T-cell (primary cell): Measurements from ENCODE around the gene CFTR. TPM values are rescaled to one million over a fixed set of nuclear protein-coding genes. Genes with fewer than 3 reads are reported as not detected.
A peak's percentile ranks its signal among the peaks of the same experiment; 100 is the strongest.

ENCODE experiments used
- ATAC-seq, 4 experiments: fragments of 200-7000 bp in 3 of 4; fragments of 150-1000 bp in 1 of 4; cut with Tn5 transposase; replicated peaks in 1 of 4; 1 replicate in 3 of 4; 2 replicates in 1 of 4; pipeline ENCODE4 v1.10.0; 2021; ENCODE audit warnings: moderate library complexity in 3 of 4, mild to moderate bottlenecking in 2 of 4, moderate number of reproducible peaks in 1 of 4
- CTCF ChIA-PET, 2 donors: fragments of 300-600 bp; sonication (Branson Sonifier 250); formaldehyde crosslinking; loops; one replicate each; lab custom pipeline; 2022; ENCODE audit warnings: antibody characterized with exemption in 2 of 2; lab: Charles Lee
- POLR2A ChIA-PET, 2 donors: fragments of 300-600 bp; sonication (Branson Sonifier 250); formaldehyde crosslinking; loops; one replicate each; lab custom pipeline; 2022; ENCODE audit warnings: antibody characterized with exemption in 2 of 2; lab: Charles Lee
- DNase-seq, 35 experiments: peaks; one replicate each; pipeline versions ENCODE4 v3.0.0 to v3.0.0-alpha.2; 2013 to 2023
- H3K27ac ChIP-seq: one replicate; pipeline ENCODE4 v1.5.1; 2013; ENCODE audit warnings: low read length
- H3K27me3 ChIP-seq, 2 experiments: replicated peaks in 1 of 2; 1 replicate in 1 of 2; 2 replicates in 1 of 2; pipeline versions ENCODE4 v1.6.1 to v1.7.0; 2013; ENCODE audit warnings: low read length in 1 of 2, mixed read lengths in 1 of 2; ENCODE audit not compliant: control insufficient read depth in 2 of 2, insufficient read depth in 2 of 2; ENCODE audit errors: extremely low read depth in 1 of 2
- H3K36me3 ChIP-seq, 2 donors: 1 replicate in 1 of 2; 2 replicates in 1 of 2; pipeline versions ENCODE4 v1.6.1 to v1.7.0; 2013; ENCODE audit warnings: low read length in 1 of 2; ENCODE audit not compliant: control insufficient read depth in 2 of 2, insufficient read depth in 1 of 2; ENCODE audit errors: extremely low read depth in 1 of 2
- H3K4me1 ChIP-seq, 2 experiments: 1 replicate in 1 of 2; 2 replicates in 1 of 2; pipeline versions ENCODE4 v1.6.1 to v1.7.0; 2013; ENCODE audit warnings: low read length in 2 of 2, mixed read lengths in 1 of 2; ENCODE audit not compliant: insufficient read depth in 2 of 2, control insufficient read depth in 1 of 2; ENCODE audit errors: extremely low read depth in 1 of 2
- H3K4me3 ChIP-seq, 2 donors: 1 replicate in 1 of 2; 2 replicates in 1 of 2; pipeline versions ENCODE4 v1.5.1 to v1.7.0; 2013; ENCODE audit warnings: mild to moderate bottlenecking in 2 of 2, low read length in 1 of 2, moderate library complexity in 1 of 2; ENCODE audit not compliant: control insufficient read depth in 1 of 2; ENCODE audit errors: extremely low read depth in 1 of 2
- H3K9me3 ChIP-seq: 2 replicates; pipeline ENCODE4 v1.7.0; 2013
- H3K27ac Mint-ChIP-seq, 2 donors: one replicate each; pipeline ENCODE4 v1.8.0; 2020 to 2021; ENCODE audit warnings: mild to moderate bottlenecking in 2 of 2, mixed read lengths in 2 of 2
- H3K27me3 Mint-ChIP-seq, 2 donors: one replicate each; pipeline ENCODE4 v1.8.0; 2021 to 2022; ENCODE audit warnings: mixed read lengths in 2 of 2
- H3K36me3 Mint-ChIP-seq: one replicate; pipeline ENCODE4 v1.8.0; 2021; ENCODE audit warnings: mixed read lengths
- H3K4me1 Mint-ChIP-seq, 3 donors: one replicate each; pipeline ENCODE4 v1.8.0; 2020 to 2022; ENCODE audit warnings: mixed read lengths in 3 of 3, mild to moderate bottlenecking in 1 of 3
- H3K4me3 Mint-ChIP-seq, 3 donors: one replicate each; pipeline ENCODE4 v1.8.0; 2020 to 2022; ENCODE audit warnings: mild to moderate bottlenecking in 3 of 3, mixed read lengths in 3 of 3, moderate library complexity in 3 of 3
- H3K9me3 Mint-ChIP-seq, 3 donors: one replicate each; pipeline ENCODE4 v1.8.0; 2020 to 2022; ENCODE audit warnings: mixed read lengths in 3 of 3
- WGBS: methylation state at CpG from one replicate; pipeline ENCODE4 v1.1.5; 2013; ENCODE audit warnings: missing lambda C conversion rate; ENCODE audit not compliant: insufficient coverage; 5-methylcytosine and 5-hydroxymethylcytosine counted together
- total RNA-seq, 35 experiments: library from RNA in 6 of 35; stranded (reverse) in 6 of 35; fragments of 120-200 nt in 1 of 35; gene quantifications; one replicate each; pipeline versions ENCODE4 v1.2.1 to v1.2.4 and lab custom pipeline; 2013 to 2026

The CFTR gene
- total RNA-seq, 5 donors from 2014 or later (not counting 1 experiment from before 2014, with no cell fraction given): 0.44 to 0.53 (median 0.47) TPM; not detected in 2

DNA sequence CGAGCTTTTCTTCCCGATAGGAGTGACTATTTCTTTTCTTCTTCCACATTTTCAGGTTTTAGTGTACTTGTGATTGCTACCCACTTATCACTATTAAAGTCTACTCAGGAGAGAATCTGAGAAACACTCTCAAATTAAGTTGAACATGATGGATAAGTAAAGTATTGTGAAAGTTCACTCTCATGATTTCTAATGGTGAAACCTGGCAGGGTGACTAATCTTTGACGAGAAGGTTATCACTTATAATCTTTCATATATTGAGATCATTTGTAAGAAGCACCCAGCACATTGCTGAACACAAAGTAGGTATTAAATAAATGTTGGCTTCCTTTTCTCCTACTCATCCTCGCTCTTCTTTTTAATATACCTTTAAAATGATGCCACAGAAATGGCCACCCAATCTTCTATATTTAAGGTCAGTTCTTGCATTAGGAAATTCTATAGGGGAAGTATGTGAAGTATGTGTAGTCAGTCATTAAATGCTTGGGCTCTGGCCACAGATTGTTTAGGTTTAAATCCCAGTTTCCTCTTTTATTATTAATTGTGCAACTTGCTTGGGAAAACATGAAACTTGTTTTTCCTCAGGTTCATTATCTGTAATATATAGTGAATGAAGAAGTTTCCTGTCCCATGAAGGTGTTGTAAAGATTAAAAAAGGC, 3.1 kb upstream of the CFTR start:
- no CpG with 5 or more reads among the region's 4 CpGs for WGBS
- ATAC-seq (no peak), DNase-seq (no peak)
- Histone ChIP-seq H3K9me3 (no peaks in the 10 kb centered on the region), H3K27ac (no peak overlapping the region), H3K36me3 (no peaks in the 10 kb centered on the region), H3K4me1 (peaks cover 0 to 5% of the 10 kb centered on the region in 2 experiments), H3K27me3 (peaks cover 11% of the 10 kb centered on the region in 2 experiments), H3K4me3 (no peak overlapping the region)
- H3K27ac Mint-ChIP-seq: no peak overlapping the region
- H3K27me3 Mint-ChIP-seq: peaks cover 17 to 29% of the 10 kb centered on the region in 2 donors
- H3K4me3 Mint-ChIP-seq: no peak overlapping the region
- peaks cover 0 to 1% (median 0%) of the 10 kb centered on the region in 3 donors for H3K9me3 Mint-ChIP-seq
- CTCF ChIA-PET: no interaction called here
- no peaks in the 10 kb centered on the region for H3K4me1 Mint-ChIP-seq
- POLR2A ChIA-PET: no interaction called here
- H3K36me3 Mint-ChIP-seq: no peaks in the 10 kb centered on the region

DNA sequence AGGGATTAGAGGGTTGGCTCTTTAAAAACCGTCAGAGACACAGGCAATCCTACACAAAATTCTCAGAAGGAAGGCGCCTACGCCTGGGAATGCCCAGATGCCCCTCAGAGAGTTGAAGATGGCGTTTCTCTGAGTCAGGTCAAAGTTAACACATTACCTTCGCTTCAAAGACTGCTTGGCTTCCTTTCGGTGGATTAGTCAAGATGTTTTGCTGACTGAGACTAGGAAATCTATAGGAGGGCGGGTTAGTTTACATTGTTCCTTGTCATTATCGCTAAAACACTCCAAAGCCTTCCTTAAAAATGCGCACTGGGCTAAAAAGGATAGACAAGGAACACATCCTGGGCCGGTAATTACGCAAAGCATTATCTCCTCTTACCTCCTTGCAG, 995 bp upstream of the CFTR start:
- Histone ChIP-seq H3K27ac (no peak overlapping the region), H3K27me3 (peaks cover 11% of the 10 kb centered on the region in 2 experiments), H3K4me1 (peaks cover 0 to 5% of the 10 kb centered on the region in 2 experiments), H3K9me3 (no peaks in the 10 kb centered on the region), H3K4me3 (no peak overlapping the region), H3K36me3 (no peaks in the 10 kb centered on the region)
- Mint-ChIP-seq H3K27ac (no peak overlapping the region), H3K4me1 (no peaks in the 10 kb centered on the region), H3K36me3 (no peaks in the 10 kb centered on the region), H3K4me3 (no peak overlapping the region), H3K27me3 (peaks cover 17 to 30% of the 10 kb centered on the region in 2 donors), H3K9me3 (peaks cover 0 to 1% (median 0%) of the 10 kb centered on the region in 3 donors)
- DNase-seq (no peak), ATAC-seq (no peak)
- CTCF ChIA-PET: no interaction called here
- 56% methylated on average over 2 of the region's 11 CpGs for WGBS
- POLR2A ChIA-PET: no interaction called here

DNA sequence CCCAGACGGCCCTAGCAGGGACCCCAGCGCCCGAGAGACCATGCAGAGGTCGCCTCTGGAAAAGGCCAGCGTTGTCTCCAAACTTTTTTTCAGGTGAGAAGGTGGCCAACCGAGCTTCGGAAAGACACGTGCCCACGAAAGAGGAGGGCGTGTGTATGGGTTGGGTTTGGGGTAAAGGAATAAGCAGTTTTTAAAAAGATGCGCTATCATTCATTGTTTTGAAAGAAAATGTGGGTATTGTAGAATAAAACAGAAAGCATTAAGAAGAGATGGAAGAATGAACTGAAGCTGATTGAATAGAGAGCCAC, 184 bp downstream of the CFTR start:
- H3K27ac Mint-ChIP-seq: no peak overlapping the region
- no peak overlapping the region for H3K4me3 Mint-ChIP-seq
- Histone ChIP-seq H3K36me3 (no peaks in the 10 kb centered on the region), H3K27me3 (peaks cover 11% of the 10 kb centered on the region in 2 experiments), H3K9me3 (no peaks in the 10 kb centered on the region), H3K4me1 (peaks cover 0 to 5% of the 10 kb centered on the region in 2 experiments), H3K27ac (no peak overlapping the region), H3K4me3 (peak overlapping the region in 1 of 2 donors; percentile 32)
- POLR2A ChIA-PET: no interaction called here
- ATAC-seq (no peak), DNase-seq (no peak)
- H3K36me3 Mint-ChIP-seq: no peaks in the 10 kb centered on the region
- WGBS: 6% methylated on average over 11 of the region's 11 CpGs
- no peaks in the 10 kb centered on the region for H3K4me1 Mint-ChIP-seq
- CTCF ChIA-PET: no interaction called here
- peaks cover 0 to 1% (median 0%) of the 10 kb centered on the region in 3 donors for H3K9me3 Mint-ChIP-seq
- peaks cover 17 to 30% of the 10 kb centered on the region in 2 donors for H3K27me3 Mint-ChIP-seq

- H3K4me1 Mint-ChIP-seq: no peaks in the 10 kb centered on the region
- CTCF ChIA-PET: no interaction called here
- peaks cover 0 to 1% (median 0%) of the 10 kb centered on the region in 3 donors for H3K9me3 Mint-ChIP-seq
- H3K27ac Mint-ChIP-seq: no peak overlapping the region
- Histone ChIP-seq H3K4me3 (no peak overlapping the region), H3K27ac (no peak overlapping the region), H3K36me3 (no peaks in the 10 kb centered on the region), H3K9me3 (no peaks in the 10 kb centered on the region), H3K4me1 (peaks cover 0 to 5% of the 10 kb centered on the region in 2 experiments), H3K27me3 (peaks cover 11% of the 10 kb centered on the region in 2 experiments)
- WGBS: no CpG with 5 or more reads among the region's 2 CpGs
- POLR2A ChIA-PET: no interaction called here
- DNase-seq (no peak), ATAC-seq (no peak)
- H3K36me3 Mint-ChIP-seq: no peaks in the 10 kb centered on the region
- H3K4me3 Mint-ChIP-seq: no peak overlapping the region
- peaks cover 17 to 30% of the 10 kb centered on the region in 2 donors for H3K27me3 Mint-ChIP-seq
Observed at GRCh38 chr7:117480978-117481377, 1.2 kb downstream of the CFTR start.

DNA sequence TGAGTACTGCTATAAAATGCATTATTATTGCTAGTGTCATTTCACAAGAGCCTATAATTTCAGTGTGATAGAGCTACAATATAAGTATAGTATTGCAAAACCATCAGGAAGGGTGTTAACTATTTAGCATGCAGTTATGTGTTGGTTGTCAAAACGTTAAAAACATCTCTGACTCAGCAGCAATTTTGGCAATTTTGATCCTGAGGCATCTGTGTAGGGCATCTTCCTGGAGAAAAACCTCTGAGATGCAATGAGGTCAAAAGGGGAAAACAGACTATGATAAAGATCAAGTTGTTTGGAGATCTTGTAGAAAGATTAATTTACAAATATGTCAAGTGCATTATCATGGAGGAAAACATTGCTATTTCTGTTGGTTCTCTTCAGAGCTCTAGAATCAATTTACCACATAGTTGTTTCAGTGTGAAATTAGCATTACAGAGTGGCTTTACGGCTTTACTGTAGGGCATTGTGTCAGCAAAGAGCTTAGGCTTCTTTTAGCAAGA, 5.3 kb downstream of the CFTR start:
- H3K36me3 Mint-ChIP-seq: no peaks in the 10 kb centered on the region
- 0% methylated on average over 1 of the region's 2 CpGs for WGBS
- peaks cover 5% of the 10 kb centered on the region in 2 donors for H3K27me3 Mint-ChIP-seq
- Histone ChIP-seq H3K9me3 (no peaks in the 10 kb centered on the region), H3K27me3 (peaks cover 0 to 4% of the 10 kb centered on the region in 2 experiments), H3K4me1 (peaks cover 0 to 3% of the 10 kb centered on the region in 2 experiments), H3K36me3 (no peaks in the 10 kb centered on the region), H3K27ac (no peak overlapping the region), H3K4me3 (no peak overlapping the region)
- ATAC-seq (no peak), DNase-seq (no peak)
- ChIA-PET CTCF (no interaction called here), POLR2A (no interaction called here)
- no peak overlapping the region for H3K27ac Mint-ChIP-seq
- no peak overlapping the region for H3K4me3 Mint-ChIP-seq
- no peaks in the 10 kb centered on the region for H3K9me3 Mint-ChIP-seq
- H3K4me1 Mint-ChIP-seq: no peaks in the 10 kb centered on the region

- peaks cover 0 to 4% (median 0%) of the 10 kb centered on the region in 3 donors for H3K9me3 Mint-ChIP-seq
- H3K4me3 Mint-ChIP-seq: no peak overlapping the region
- ChIA-PET CTCF (no interaction called here), POLR2A (no interaction called here)
- Histone ChIP-seq H3K27ac (no peak overlapping the region), H3K36me3 (no peaks in the 10 kb centered on the region), H3K9me3 (no peaks in the 10 kb centered on the region), H3K4me3 (no peak overlapping the region), H3K27me3 (no peaks in the 10 kb centered on the region), H3K4me1 (no peaks in the 10 kb centered on the region)
- no peaks in the 10 kb centered on the region for H3K4me1 Mint-ChIP-seq
- ATAC-seq: no peak
- WGBS: 100% methylated on average over 1 of the region's 3 CpGs
- DNase-seq: no peak
- H3K27ac Mint-ChIP-seq: no peak overlapping the region
- no peaks in the 10 kb centered on the region for H3K36me3 Mint-ChIP-seq
- H3K27me3 Mint-ChIP-seq: peaks cover 0 to 3% of the 10 kb centered on the region in 2 donors
Observed at GRCh38 chr7:117489016-117489415, 9.2 kb downstream of the CFTR start.
